Measurements from ENCODE around the gene NPY. TPM values are rescaled to one million over a fixed set of nuclear protein-coding genes. Genes with fewer than 3 reads are reported as not detected.

NPY gene
- total and polyA plus RNA-seq, 2 donors, result 0.71 to 2.4 TPM

DNA sequence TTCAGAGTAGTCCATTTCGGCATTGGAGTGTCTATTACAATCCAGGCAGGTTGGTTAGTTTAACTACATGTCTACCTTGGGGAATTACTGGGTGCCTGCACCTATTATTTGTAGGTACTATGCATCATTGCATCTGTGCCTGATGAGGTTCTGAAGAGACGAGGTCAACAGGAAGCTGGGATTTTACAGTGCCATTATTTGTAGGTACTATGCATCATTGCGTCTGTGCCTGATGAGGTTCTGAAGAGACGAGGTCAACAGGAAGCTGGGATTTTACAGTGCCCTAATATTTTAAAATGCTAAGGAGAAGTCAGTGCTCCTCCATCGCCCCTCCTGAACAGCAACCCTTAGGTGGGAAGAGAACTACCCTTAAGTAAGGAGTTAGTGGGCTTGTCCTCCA, 41.7 kb downstream of the NPY start:
- H3K36me3 ChIP-seq (ENCODE audit: control insufficient read depth in 2 of 2, insufficient read depth in 2 of 2, low read length in 1 of 2), result no peaks in the 10 kb centered on the region
- no peak overlapping the region for H3K4me3 ChIP-seq (ENCODE audit: low read length in 2 of 2)
- H3K9me3 ChIP-seq (ENCODE audit: control insufficient read depth in 2 of 2, insufficient read depth in 1 of 2, low read length in 1 of 2), result no peaks in the 10 kb centered on the region
- no peaks in the 10 kb centered on the region for H3K4me1 ChIP-seq (ENCODE audit: control insufficient read depth in 2 of 2, insufficient read depth in 2 of 2, low read length in 2 of 2)
- no peak overlapping the region for H3K27ac ChIP-seq (ENCODE audit: low read depth in 1 of 2, low read length in 1 of 2)
- DNase-seq (ENCODE audit: low read depth in 6 of 9, low spot score in 9 of 9), result no peak
- 94% methylated on average over 5 of the region's 5 CpGs for WGBS
- H3K27me3 ChIP-seq (ENCODE audit: control insufficient read depth in 2 of 2, insufficient read depth in 1 of 2, low read length in 1 of 2), result no peaks in the 10 kb centered on the region

DNA sequence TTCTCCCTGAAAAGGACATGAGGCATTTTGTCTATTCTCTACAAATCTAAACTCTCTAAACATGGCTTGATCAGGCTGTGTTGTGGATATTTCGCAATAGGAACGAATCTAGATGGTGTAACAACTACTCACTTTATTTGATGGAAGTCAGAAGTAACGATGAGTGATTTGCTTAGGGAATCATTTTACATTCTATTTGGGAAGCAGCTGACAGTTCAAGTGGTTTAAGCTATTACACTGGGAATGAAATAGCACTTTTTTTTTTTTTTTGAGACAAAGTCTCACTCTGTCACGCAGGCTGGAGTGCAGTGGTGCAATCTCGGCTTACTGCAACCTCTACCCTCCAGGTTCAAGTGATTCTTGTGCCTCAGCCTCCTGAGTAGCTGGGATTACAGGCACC, 44.1 kb downstream of the NPY start:
- H3K9me3 ChIP-seq (ENCODE audit: control insufficient read depth in 2 of 2, insufficient read depth in 1 of 2, low read length in 1 of 2), result no peaks in the 10 kb centered on the region
- H3K4me1 ChIP-seq (ENCODE audit: control insufficient read depth in 2 of 2, insufficient read depth in 2 of 2, low read length in 2 of 2), result no peaks in the 10 kb centered on the region
- H3K4me3 ChIP-seq (ENCODE audit: low read length in 2 of 2), result no peak overlapping the region
- DNase-seq (ENCODE audit: low read depth in 6 of 9, low spot score in 9 of 9), result no peak
- H3K27ac ChIP-seq (ENCODE audit: low read depth in 1 of 2, low read length in 1 of 2), result no peak overlapping the region
- H3K27me3 ChIP-seq (ENCODE audit: control insufficient read depth in 2 of 2, insufficient read depth in 1 of 2, low read length in 1 of 2), result no peaks in the 10 kb centered on the region
- WGBS, result 92% methylated on average over 5 of the region's 5 CpGs
- H3K36me3 ChIP-seq (ENCODE audit: control insufficient read depth in 2 of 2, insufficient read depth in 2 of 2, low read length in 1 of 2), result no peaks in the 10 kb centered on the region

DNA sequence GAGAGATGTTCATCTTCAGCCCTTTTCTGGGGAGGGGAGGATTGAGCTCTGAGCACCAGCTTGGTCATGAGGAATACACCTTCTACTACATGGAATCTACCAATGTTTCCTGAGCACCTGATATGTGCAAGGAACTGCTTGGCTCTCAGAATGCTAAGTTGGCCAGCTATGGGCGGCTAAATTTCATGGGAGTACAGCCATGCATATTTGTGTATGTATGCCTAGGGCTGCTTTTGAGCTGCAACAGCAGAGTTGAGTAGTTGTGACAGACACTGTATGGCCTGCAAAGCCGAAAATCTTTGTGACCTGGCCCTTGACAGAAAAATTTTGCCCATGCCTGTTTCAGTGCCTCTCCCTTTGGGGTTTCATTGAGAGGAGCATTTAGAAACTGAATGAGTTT, 44.9 kb downstream of the NPY start:
- Histone ChIP-seq H3K4me3 (ENCODE audit: low read length in 2 of 2) (no peak overlapping the region), H3K27me3 (ENCODE audit: control insufficient read depth in 2 of 2, insufficient read depth in 1 of 2, low read length in 1 of 2) (no peaks in the 10 kb centered on the region), H3K27ac (ENCODE audit: low read depth in 1 of 2, low read length in 1 of 2) (no peak overlapping the region), H3K36me3 (ENCODE audit: control insufficient read depth in 2 of 2, insufficient read depth in 2 of 2, low read length in 1 of 2) (no peaks in the 10 kb centered on the region), H3K4me1 (ENCODE audit: control insufficient read depth in 2 of 2, insufficient read depth in 2 of 2, low read length in 2 of 2) (no peaks in the 10 kb centered on the region), H3K9me3 (ENCODE audit: control insufficient read depth in 2 of 2, insufficient read depth in 1 of 2, low read length in 1 of 2) (no peaks in the 10 kb centered on the region)
- DNase-seq (ENCODE audit: low read depth in 6 of 9, low spot score in 9 of 9), result no peak
- WGBS, result 94% methylated on average over 2 of the region's 2 CpGs

DNA sequence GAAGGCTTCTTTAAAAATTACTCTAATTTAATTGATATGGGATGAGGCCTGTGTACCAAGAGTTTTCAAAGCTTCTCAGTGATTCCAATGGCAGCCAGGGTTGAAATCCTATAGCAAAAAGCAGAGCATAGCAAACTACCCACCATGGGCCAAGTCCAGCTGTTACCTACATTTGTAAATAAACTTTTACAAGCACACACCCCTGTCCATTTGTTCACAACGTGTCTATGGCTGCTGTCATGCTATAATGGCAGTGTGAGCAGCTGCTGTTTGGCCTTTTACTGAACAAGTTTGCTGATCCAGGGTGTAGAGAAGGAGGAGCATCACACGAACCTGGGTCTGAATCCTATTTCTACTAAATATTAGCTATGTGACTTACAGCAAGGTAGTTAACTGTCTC, 50.0 kb downstream of the NPY start:
- Histone ChIP-seq H3K9me3 (ENCODE audit: control insufficient read depth in 2 of 2, insufficient read depth in 1 of 2, low read length in 1 of 2) (no peaks in the 10 kb centered on the region), H3K36me3 (ENCODE audit: control insufficient read depth in 2 of 2, insufficient read depth in 2 of 2, low read length in 1 of 2) (no peaks in the 10 kb centered on the region), H3K27me3 (ENCODE audit: control insufficient read depth in 2 of 2, insufficient read depth in 1 of 2, low read length in 1 of 2) (no peaks in the 10 kb centered on the region), H3K27ac (ENCODE audit: low read depth in 1 of 2, low read length in 1 of 2) (no peak overlapping the region), H3K4me1 (ENCODE audit: control insufficient read depth in 2 of 2, insufficient read depth in 2 of 2, low read length in 2 of 2) (no peaks in the 10 kb centered on the region), H3K4me3 (ENCODE audit: low read length in 2 of 2) (no peak overlapping the region)
- WGBS, result 79% methylated on average over 2 of the region's 2 CpGs
- DNase-seq (ENCODE audit: low read depth in 6 of 9, low spot score in 9 of 9), result no peak

DNA sequence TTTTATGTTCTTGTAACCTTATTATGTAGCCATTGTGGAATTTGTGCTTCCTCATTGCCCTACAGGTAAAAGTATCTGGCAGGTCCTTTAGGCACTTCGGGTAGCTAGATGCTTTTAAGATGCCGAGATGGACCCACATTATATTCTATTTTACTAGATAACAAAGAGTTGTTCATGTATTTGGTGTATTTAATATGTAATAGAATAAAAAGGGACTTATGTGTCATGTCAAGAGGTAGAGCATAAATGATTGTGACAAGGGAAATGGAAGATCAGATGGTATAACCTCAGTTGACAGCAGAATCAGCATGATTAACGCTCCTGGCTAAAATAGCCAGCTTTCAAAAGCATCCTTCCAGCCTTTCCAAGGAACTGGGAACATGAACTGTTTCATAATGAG, 50.6 kb downstream of the NPY start:
- Histone ChIP-seq H3K9me3 (ENCODE audit: control insufficient read depth in 2 of 2, insufficient read depth in 1 of 2, low read length in 1 of 2) (no peaks in the 10 kb centered on the region), H3K4me1 (ENCODE audit: control insufficient read depth in 2 of 2, insufficient read depth in 2 of 2, low read length in 2 of 2) (no peaks in the 10 kb centered on the region), H3K4me3 (ENCODE audit: low read length in 2 of 2) (no peak overlapping the region), H3K27ac (ENCODE audit: low read depth in 1 of 2, low read length in 1 of 2) (no peak overlapping the region), H3K27me3 (ENCODE audit: control insufficient read depth in 2 of 2, insufficient read depth in 1 of 2, low read length in 1 of 2) (no peaks in the 10 kb centered on the region), H3K36me3 (ENCODE audit: control insufficient read depth in 2 of 2, insufficient read depth in 2 of 2, low read length in 1 of 2) (no peaks in the 10 kb centered on the region)
- 92% methylated on average over 3 of the region's 3 CpGs for WGBS
- DNase-seq (ENCODE audit: low read depth in 6 of 9, low spot score in 9 of 9), result no peak

DNA sequence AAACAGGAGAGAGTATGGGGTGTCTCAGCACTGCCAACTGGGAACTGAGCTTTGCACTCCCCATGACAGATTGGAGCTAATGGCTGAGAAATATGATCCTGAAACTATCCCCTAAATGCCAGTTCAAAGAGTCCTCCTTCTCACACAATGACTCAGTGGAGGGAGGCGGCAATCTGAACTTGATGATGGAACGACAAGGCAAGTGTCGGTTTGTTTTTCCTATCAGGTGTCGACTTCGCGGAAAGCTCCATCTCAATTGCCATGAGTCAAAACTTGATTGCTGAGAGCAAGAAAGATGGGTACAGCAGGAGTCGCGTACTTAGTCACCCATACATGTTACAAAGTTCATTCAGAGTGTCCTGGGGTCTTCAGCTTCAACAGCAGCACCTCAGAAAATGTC, 52.5 kb downstream of the NPY start:
- Histone ChIP-seq H3K4me3 (ENCODE audit: low read length in 2 of 2) (no peak overlapping the region), H3K36me3 (ENCODE audit: control insufficient read depth in 2 of 2, insufficient read depth in 2 of 2, low read length in 1 of 2) (no peaks in the 10 kb centered on the region), H3K4me1 (ENCODE audit: control insufficient read depth in 2 of 2, insufficient read depth in 2 of 2, low read length in 2 of 2) (no peaks in the 10 kb centered on the region), H3K9me3 (ENCODE audit: control insufficient read depth in 2 of 2, insufficient read depth in 1 of 2, low read length in 1 of 2) (no peaks in the 10 kb centered on the region), H3K27ac (ENCODE audit: low read depth in 1 of 2, low read length in 1 of 2) (no peak overlapping the region), H3K27me3 (ENCODE audit: control insufficient read depth in 2 of 2, insufficient read depth in 1 of 2, low read length in 1 of 2) (no peaks in the 10 kb centered on the region)
- no peak for DNase-seq (ENCODE audit: low read depth in 6 of 9, low spot score in 9 of 9)
- WGBS, result 68% methylated on average over 8 of the region's 8 CpGs

DNA sequence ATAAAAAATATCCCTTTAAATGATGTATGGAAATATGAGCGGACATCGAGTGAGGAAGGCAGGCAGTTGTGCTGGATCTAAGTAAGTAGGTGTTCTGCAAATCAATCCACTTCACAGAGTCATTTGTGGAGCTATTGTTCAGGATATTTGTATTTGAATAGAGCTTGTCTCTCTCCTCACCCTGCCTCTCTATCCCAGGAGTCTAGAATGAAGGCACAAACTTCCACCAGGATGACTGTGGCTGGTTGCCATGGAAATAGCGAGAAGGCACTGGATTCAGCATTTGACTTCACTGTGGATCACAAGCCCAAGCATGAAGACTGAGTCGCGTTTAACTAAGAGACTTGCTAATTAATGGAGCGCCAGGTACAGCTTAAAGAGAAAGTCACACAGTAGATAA, 53.2 kb downstream of the NPY start:
- Histone ChIP-seq H3K27me3 (ENCODE audit: control insufficient read depth in 2 of 2, insufficient read depth in 1 of 2, low read length in 1 of 2) (no peaks in the 10 kb centered on the region), H3K4me1 (ENCODE audit: control insufficient read depth in 2 of 2, insufficient read depth in 2 of 2, low read length in 2 of 2) (no peaks in the 10 kb centered on the region), H3K9me3 (ENCODE audit: control insufficient read depth in 2 of 2, insufficient read depth in 1 of 2, low read length in 1 of 2) (no peaks in the 10 kb centered on the region), H3K36me3 (ENCODE audit: control insufficient read depth in 2 of 2, insufficient read depth in 2 of 2, low read length in 1 of 2) (no peaks in the 10 kb centered on the region), H3K27ac (ENCODE audit: low read depth in 1 of 2, low read length in 1 of 2) (no peak overlapping the region), H3K4me3 (ENCODE audit: low read length in 2 of 2) (no peak overlapping the region)
- WGBS, result 44% methylated on average over 6 of the region's 6 CpGs
- DNase-seq (ENCODE audit: low read depth in 6 of 9, low spot score in 9 of 9), result no peak

DNA sequence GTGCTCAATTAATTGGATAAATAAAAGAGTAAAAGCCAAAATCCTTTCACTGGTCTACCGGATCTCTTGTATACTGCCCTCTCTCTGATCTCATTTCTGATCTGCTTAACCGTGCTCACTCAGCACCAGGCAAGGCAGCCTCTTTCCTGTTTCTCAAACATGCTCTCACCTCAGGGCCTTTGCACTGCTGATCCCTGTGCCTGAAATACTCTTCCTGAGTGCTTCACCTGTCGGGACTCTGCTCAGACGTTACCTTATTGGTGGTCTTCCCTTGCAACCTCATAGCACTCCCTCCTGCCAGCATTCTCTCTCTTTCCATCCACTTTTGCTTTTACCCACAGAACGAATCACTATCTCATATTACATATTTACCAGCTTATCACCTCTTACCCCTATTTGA, 55.6 kb downstream of the NPY start:
- no peaks in the 10 kb centered on the region for H3K4me1 ChIP-seq (ENCODE audit: control insufficient read depth in 2 of 2, insufficient read depth in 2 of 2, low read length in 2 of 2)
- H3K9me3 ChIP-seq (ENCODE audit: control insufficient read depth in 2 of 2, insufficient read depth in 1 of 2, low read length in 1 of 2), result no peaks in the 10 kb centered on the region
- H3K27ac ChIP-seq (ENCODE audit: low read depth in 1 of 2, low read length in 1 of 2), result no peak overlapping the region
- H3K27me3 ChIP-seq (ENCODE audit: control insufficient read depth in 2 of 2, insufficient read depth in 1 of 2, low read length in 1 of 2), result no peaks in the 10 kb centered on the region
- no peak overlapping the region for H3K4me3 ChIP-seq (ENCODE audit: low read length in 2 of 2)
- no peaks in the 10 kb centered on the region for H3K36me3 ChIP-seq (ENCODE audit: control insufficient read depth in 2 of 2, insufficient read depth in 2 of 2, low read length in 1 of 2)
- DNase-seq (ENCODE audit: low read depth in 6 of 9, low spot score in 9 of 9), result no peak
- WGBS, result 89% methylated on average over 5 of the region's 5 CpGs

DNA sequence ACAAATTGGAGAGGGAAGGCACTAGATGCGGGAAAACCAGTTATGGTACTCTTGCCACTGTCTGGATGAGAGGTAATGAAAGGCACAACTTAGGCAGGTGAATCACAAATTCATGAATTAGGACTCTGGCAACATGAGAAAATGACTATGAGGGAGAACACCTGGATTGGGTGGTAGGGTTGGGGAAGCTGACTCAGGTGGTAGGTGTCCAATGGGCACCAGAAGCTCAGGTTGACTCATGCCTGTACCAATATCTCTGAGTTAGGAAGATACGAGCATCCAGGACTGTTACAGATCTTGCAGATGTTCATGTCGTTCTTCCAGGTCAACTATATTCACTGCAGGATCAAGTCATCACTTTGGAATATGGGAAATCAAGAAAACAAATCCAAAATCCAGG, 56.7 kb downstream of the NPY start:
- no peak for DNase-seq (ENCODE audit: low read depth in 6 of 9, low spot score in 9 of 9)
- 94% methylated on average over 3 of the region's 3 CpGs for WGBS
- H3K4me3 ChIP-seq (ENCODE audit: low read length in 2 of 2), result no peak overlapping the region
- no peaks in the 10 kb centered on the region for H3K4me1 ChIP-seq (ENCODE audit: control insufficient read depth in 2 of 2, insufficient read depth in 2 of 2, low read length in 2 of 2)
- no peaks in the 10 kb centered on the region for H3K36me3 ChIP-seq (ENCODE audit: control insufficient read depth in 2 of 2, insufficient read depth in 2 of 2, low read length in 1 of 2)
- no peak overlapping the region for H3K27ac ChIP-seq (ENCODE audit: low read depth in 1 of 2, low read length in 1 of 2)
- H3K9me3 ChIP-seq (ENCODE audit: control insufficient read depth in 2 of 2, insufficient read depth in 1 of 2, low read length in 1 of 2), result no peaks in the 10 kb centered on the region
- H3K27me3 ChIP-seq (ENCODE audit: control insufficient read depth in 2 of 2, insufficient read depth in 1 of 2, low read length in 1 of 2), result no peaks in the 10 kb centered on the region

All from thymus (tissue), 11 donors.